Colonic mucosa (tissue), 4 donors: Measurements from ENCODE around the gene GSTM4. TPM values are rescaled to one million over a fixed set of nuclear protein-coding genes. Genes with fewer than 3 reads are reported as not detected.

Experiments
- DNase-seq: peaks from one replicate; pipeline ENCODE4 v3.0.0-alpha.2; 2020
- H3K27ac ChIP-seq: fragments of 200-600 bp; one replicate; pipeline ENCODE4 v1.8.0; 2021
- H3K27me3 ChIP-seq: fragments of 200-600 bp; one replicate; pipeline ENCODE4 v1.8.0; 2021
- H3K36me3 ChIP-seq: fragments of 200-600 bp; one replicate; pipeline ENCODE4 v1.8.0; 2021
- H3K4me1 ChIP-seq: fragments of 200-600 bp; one replicate; pipeline ENCODE4 v1.8.0; 2021; ENCODE audit warnings: mild to moderate bottlenecking
- H3K4me3 ChIP-seq: fragments of 200-600 bp; one replicate; pipeline ENCODE4 v1.8.0; 2021
- H3K9ac ChIP-seq, 2 donors: one replicate each; pipeline ENCODE4 v1.7.0; 2013; ENCODE audit warnings: control low read depth in 2 of 2, low read depth in 2 of 2, low read length in 2 of 2
- H3K9me3 ChIP-seq: fragments of 200-600 bp; one replicate; pipeline ENCODE4 v1.8.0; 2021
- intact Hi-C: fragments of 100-400 bp; cut with DNase I; formaldehyde crosslinking; loops from one replicate; pipeline ENCODE4 v1.14.1; 2022
- total RNA-seq, 2 donors: library from RNA; stranded (reverse); fragmentation: NEBNext Ultra II Directional in 1 of 2; extraction: Animal tissue kit (Norgen Biotek cat#: 25700) in 1 of 2; gene quantifications; one replicate each; pipeline ENCODE4 v1.2.1, GENCODE V29; 2021
- TF ChIP-seq, protein P1 (sequence below): fragments of 200-600 bp; IDR thresholded peaks from one replicate; pipeline ENCODE4 v1.8.0; 2022; ENCODE audit warnings: antibody characterized with exemption, mild to moderate bottlenecking
- donor health status: healthy.
- donor health status: DM: no; HTN: no; CAD: no.
- donor health status: DM: no; HTN: no; CAD: no.

Gene GSTM4
- total RNA-seq, 2 donors from 2014 or later = 62.6 to 77.4 TPM

- TF ChIP-seq, protein P1, sequence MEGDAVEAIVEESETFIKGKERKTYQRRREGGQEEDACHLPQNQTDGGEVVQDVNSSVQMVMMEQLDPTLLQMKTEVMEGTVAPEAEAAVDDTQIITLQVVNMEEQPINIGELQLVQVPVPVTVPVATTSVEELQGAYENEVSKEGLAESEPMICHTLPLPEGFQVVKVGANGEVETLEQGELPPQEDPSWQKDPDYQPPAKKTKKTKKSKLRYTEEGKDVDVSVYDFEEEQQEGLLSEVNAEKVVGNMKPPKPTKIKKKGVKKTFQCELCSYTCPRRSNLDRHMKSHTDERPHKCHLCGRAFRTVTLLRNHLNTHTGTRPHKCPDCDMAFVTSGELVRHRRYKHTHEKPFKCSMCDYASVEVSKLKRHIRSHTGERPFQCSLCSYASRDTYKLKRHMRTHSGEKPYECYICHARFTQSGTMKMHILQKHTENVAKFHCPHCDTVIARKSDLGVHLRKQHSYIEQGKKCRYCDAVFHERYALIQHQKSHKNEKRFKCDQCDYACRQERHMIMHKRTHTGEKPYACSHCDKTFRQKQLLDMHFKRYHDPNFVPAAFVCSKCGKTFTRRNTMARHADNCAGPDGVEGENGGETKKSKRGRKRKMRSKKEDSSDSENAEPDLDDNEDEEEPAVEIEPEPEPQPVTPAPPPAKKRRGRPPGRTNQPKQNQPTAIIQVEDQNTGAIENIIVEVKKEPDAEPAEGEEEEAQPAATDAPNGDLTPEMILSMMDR = no peak
- Histone ChIP-seq H3K27me3 (no peaks in the 10 kb centered on the region), H3K9me3 (no peaks in the 10 kb centered on the region), H3K4me1 (no peaks in the 10 kb centered on the region), H3K4me3 (no peak overlapping the region), H3K36me3 (no peaks in the 10 kb centered on the region), H3K9ac (no peak overlapping the region), H3K27ac (no peak overlapping the region)
- DNase-seq = no peak
- intact Hi-C loops = no loop called here
These were observed 2.6 kb upstream of the GSTM4 start for GRCh38 chr1:109653306-109653705.

GRCh38 chr1:109654519-109654918 is 1.4 kb upstream of the GSTM4 start:
- Histone ChIP-seq H3K36me3 (no peaks in the 10 kb centered on the region), H3K9ac (no peak overlapping the region), H3K27ac (no peak overlapping the region), H3K4me3 (no peak overlapping the region), H3K4me1 (no peaks in the 10 kb centered on the region), H3K9me3 (no peaks in the 10 kb centered on the region), H3K27me3 (no peaks in the 10 kb centered on the region)
- DNase-seq = no peak
- TF ChIP-seq, protein P1 = no peak
- intact Hi-C loops = no loop called here

- Histone ChIP-seq H3K36me3 (no peaks in the 10 kb centered on the region), H3K4me3 (no peak overlapping the region), H3K4me1 (no peaks in the 10 kb centered on the region), H3K27ac (no peak overlapping the region), H3K9ac (no peak overlapping the region), H3K27me3 (no peaks in the 10 kb centered on the region), H3K9me3 (no peaks in the 10 kb centered on the region)
- intact Hi-C loops = no loop called here
- DNase-seq = no peak
- TF ChIP-seq, protein P1 = no peak
These were observed 1.5 kb downstream of the GSTM4 start for GRCh38 chr1:109657395-109657794.

DNA sequence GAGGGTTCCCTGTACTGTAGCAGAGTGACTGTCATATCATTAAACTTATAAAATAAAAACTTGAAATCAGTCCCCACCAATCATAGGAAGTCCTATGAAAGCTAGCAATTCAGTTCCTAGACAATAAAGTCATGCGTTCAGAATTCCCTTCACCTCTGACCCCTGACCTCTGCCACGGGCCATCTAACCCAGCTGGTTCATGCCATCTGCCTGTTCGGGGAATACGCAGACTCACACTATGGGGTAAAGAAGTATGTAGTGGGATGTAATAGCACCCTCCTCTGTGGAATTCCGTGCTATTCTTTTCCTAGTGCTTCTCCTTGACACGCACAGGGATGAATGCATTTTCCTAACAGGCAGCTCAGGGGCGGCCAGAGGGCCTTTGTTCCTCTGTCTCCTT is 2.1 kb downstream of the GSTM4 start:
- TF ChIP-seq, protein P1 = no peak
- Histone ChIP-seq H3K27me3 (no peaks in the 10 kb centered on the region), H3K9me3 (no peaks in the 10 kb centered on the region), H3K9ac (no peak overlapping the region), H3K36me3 (no peaks in the 10 kb centered on the region), H3K27ac (no peak overlapping the region), H3K4me1 (no peaks in the 10 kb centered on the region), H3K4me3 (no peak overlapping the region)
- intact Hi-C loops = no loop called here
- DNase-seq = no peak

DNA sequence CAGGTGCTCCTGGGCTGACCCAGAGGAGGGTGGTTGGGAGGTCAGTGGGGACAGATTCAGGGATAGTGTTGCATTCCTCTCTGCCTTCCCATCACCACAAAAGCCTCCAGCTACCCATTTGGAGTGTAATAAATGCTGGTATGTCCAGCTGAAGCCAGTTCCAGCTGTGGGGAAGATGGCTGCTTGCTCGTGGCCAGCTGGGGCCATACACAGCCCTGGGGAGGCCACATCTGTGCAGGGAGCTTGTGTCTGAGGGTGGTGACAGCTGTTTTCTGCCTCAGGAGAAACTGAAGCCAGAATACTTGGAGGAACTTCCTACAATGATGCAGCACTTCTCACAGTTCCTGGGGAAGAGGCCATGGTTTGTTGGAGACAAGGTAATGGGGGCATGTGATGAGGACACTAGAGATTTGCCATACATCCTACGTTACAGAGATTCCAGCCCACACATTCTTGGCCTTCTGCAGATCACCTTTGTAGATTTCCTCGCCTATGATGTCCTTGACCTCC is 2.7 kb downstream of the GSTM4 start:
- Histone ChIP-seq H3K36me3 (no peaks in the 10 kb centered on the region), H3K9me3 (no peaks in the 10 kb centered on the region), H3K9ac (no peak overlapping the region), H3K4me1 (no peaks in the 10 kb centered on the region), H3K4me3 (no peak overlapping the region), H3K27me3 (no peaks in the 10 kb centered on the region), H3K27ac (no peak overlapping the region)
- TF ChIP-seq, protein P1 = no peak
- no peak for DNase-seq
- intact Hi-C loops = no loop called here
